Esophagus squamous epithelium (tissue), 4 donors: ENCODE results near the gene GNAI2.

ENCODE experiments used
- CTCF ChIP-seq, 6 experiments: fragments of 450-650 bp in 4 of 6; fragments of 200-600 bp in 2 of 6; sonication (generic) in 2 of 6; IDR thresholded peaks; one replicate each; pipeline ENCODE4 v1.5.1; 2016 to 2019; ENCODE audit warnings: antibody characterized with exemption in 6 of 6, mild to moderate bottlenecking in 4 of 6, moderate library complexity in 4 of 6
- POLR2A ChIP-seq, 4 donors: fragments of 450-650 bp; IDR thresholded peaks; one replicate each; pipeline ENCODE4 v1.6.1; 2017; ENCODE audit warnings: antibody characterized with exemption in 4 of 4, mild to moderate bottlenecking in 4 of 4, moderate library complexity in 3 of 4

DNA sequence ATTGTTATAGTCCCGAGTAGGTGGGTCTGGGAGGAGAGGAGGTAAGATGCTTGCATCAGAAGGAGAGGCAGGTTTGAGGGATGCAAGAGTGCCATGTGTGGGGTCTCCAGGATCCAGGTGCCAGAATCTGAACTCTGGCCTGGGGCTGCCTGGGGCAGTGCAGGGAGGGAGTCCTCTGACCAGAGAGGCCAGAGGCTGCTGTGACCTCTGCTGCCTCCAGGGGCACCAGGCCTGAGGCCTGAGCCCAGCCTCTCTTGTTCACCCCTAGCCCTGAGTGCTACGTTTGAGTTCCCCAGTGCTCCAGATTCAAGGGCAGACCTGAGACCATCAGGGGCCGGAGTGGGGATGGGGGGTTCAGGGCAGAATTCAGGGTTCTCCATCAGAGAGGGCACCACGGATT lies 23.5 kb upstream of the GNAI2 start:
- TF ChIP-seq CTCF (IDR thresholded peaks at IDR 0.05) (no peak), POLR2A (IDR thresholded peaks at IDR 0.05) (no peak)
